BE2C (cell line): ENCODE data around the gene TRPM7.

Source experiments
- DNase-seq: peaks from one replicate; pipeline ENCODE4 v3.0.0-alpha.2; 2020
- H3K27me3 ChIP-seq: fragments of 250-450 bp; sonication (Bioruptor Pico); 2 replicates; pipeline ENCODE4 v1.5.1; 2020; ENCODE audit warnings: mild to moderate bottlenecking
- H3K36me3 ChIP-seq: fragments of 250-450 bp; sonication (Bioruptor Pico); 2 replicates; pipeline ENCODE4 v1.5.1; 2020; ENCODE audit warnings: mild to moderate bottlenecking
- H3K4me1 ChIP-seq: fragments of 250-450 bp; sonication (Bioruptor Pico); 2 replicates; pipeline ENCODE4 v1.5.1; 2020
- H3K4me3 ChIP-seq: 2 replicates; pipeline ENCODE4 v1.5.1; 2011; ENCODE audit warnings: low read depth, low read length
- H3K9me3 ChIP-seq: fragments of 250-450 bp; sonication (Bioruptor Pico); 2 replicates; pipeline ENCODE4 v1.5.1; 2020
- TF ChIP-seq, protein P1 (sequence below): IDR thresholded peaks from 2 replicates; pipeline ENCODE4 v1.5.1; 2012; ENCODE audit warnings: mild to moderate bottlenecking, low read depth, low read length

The TRPM7 gene

DNA sequence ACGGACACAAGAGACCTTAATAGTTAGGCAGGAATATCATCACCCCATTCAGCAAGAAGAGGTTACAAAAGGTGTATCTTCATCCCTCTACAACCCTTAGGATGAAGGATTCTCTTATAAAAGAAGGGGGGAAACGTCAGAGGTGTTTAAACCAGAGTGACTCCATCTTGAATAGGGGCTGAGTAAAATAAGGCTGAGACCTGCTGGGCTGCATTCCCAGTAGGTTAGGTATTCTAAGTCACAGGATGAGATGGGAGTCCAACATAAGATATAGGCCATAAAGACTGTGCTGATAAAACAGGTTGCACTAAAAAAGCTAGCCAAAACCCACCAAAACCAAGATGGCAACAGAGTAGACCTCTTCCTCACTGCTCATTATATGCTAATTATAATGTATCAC is 16.5 kb downstream of the TRPM7 start:
- peaks cover 27% of the 10 kb centered on the region for H3K36me3 ChIP-seq
- H3K4me1 ChIP-seq = no peaks in the 10 kb centered on the region
- no peaks in the 10 kb centered on the region for H3K9me3 ChIP-seq
- no peaks in the 10 kb centered on the region for H3K27me3 ChIP-seq
- H3K4me3 ChIP-seq = no peak overlapping the region
- TF ChIP-seq, protein P1, sequence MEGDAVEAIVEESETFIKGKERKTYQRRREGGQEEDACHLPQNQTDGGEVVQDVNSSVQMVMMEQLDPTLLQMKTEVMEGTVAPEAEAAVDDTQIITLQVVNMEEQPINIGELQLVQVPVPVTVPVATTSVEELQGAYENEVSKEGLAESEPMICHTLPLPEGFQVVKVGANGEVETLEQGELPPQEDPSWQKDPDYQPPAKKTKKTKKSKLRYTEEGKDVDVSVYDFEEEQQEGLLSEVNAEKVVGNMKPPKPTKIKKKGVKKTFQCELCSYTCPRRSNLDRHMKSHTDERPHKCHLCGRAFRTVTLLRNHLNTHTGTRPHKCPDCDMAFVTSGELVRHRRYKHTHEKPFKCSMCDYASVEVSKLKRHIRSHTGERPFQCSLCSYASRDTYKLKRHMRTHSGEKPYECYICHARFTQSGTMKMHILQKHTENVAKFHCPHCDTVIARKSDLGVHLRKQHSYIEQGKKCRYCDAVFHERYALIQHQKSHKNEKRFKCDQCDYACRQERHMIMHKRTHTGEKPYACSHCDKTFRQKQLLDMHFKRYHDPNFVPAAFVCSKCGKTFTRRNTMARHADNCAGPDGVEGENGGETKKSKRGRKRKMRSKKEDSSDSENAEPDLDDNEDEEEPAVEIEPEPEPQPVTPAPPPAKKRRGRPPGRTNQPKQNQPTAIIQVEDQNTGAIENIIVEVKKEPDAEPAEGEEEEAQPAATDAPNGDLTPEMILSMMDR = no peak
- no peak for DNase-seq

DNA sequence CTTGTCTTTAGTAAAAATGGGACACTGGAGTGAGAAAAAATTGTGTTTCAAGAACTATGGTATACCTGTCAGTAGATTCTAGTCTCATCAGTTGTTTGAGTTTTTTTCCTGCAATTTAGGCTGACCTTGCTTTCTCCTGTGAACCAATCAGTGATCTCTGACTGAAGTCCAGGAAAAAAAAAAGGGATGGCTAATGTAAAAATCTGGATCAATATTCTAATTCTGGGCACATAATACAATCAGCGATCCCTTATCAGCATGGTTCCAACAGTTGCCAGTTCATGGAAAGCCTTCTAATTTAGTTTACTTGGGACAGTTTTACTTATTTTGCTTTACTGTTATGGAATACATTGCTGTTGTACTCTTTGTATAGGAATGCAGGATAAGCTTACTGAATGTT is 17.0 kb downstream of the TRPM7 start:
- Histone ChIP-seq H3K36me3 (peaks cover 27% of the 10 kb centered on the region), H3K4me3 (no peak overlapping the region), H3K9me3 (no peaks in the 10 kb centered on the region), H3K4me1 (no peaks in the 10 kb centered on the region), H3K27me3 (no peaks in the 10 kb centered on the region)
- TF ChIP-seq, protein P1 = no peak
- no peak for DNase-seq

DNA sequence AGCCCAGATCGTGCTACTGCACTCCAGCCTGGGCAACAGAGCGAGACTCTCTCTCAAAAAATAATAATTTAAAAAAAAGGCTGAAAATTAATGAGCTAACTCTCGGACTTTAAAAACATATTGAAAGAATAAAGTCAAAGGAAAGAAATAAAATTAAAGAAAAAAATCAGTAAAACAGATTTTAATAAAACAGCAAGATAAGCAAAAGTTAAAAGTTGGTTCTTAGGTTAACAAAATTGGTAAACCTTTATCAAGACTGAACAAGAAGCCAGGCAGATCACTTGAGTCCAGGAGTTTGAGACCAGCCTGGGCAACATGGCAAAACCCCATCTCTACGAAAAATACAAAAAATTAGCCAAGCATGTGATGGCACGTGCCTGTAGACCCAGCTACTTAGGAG is 20.7 kb downstream of the TRPM7 start:
- Histone ChIP-seq H3K4me3 (no peak overlapping the region), H3K4me1 (no peaks in the 10 kb centered on the region), H3K27me3 (no peaks in the 10 kb centered on the region), H3K9me3 (no peaks in the 10 kb centered on the region), H3K36me3 (peaks cover 33% of the 10 kb centered on the region)
- TF ChIP-seq, protein P1 = no peak
- no peak for DNase-seq

DNA sequence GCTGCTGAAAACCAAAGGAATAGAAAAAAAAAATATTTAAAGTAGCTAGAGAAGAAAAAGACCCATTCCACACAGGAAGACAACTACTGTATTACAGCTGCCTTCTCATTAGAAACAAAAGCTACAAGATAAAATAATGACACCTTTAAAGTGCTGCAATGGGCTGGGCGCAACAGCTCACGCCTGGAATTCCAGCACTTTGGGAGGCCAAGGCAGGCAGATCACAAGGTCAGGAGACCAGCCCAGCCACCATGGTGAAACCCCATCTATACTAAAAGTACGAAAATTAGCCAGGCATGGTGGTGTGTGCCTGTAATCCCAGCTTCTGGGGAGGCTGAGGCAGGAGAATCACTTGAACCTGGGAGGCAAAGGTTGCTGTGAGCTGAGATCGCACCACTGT is 31.0 kb downstream of the TRPM7 start:
- H3K4me3 ChIP-seq = no peak overlapping the region
- H3K9me3 ChIP-seq = no peaks in the 10 kb centered on the region
- H3K36me3 ChIP-seq = peaks cover 54% of the 10 kb centered on the region
- no peaks in the 10 kb centered on the region for H3K4me1 ChIP-seq
- no peaks in the 10 kb centered on the region for H3K27me3 ChIP-seq
- TF ChIP-seq, protein P1 = no peak
- no peak for DNase-seq

DNA sequence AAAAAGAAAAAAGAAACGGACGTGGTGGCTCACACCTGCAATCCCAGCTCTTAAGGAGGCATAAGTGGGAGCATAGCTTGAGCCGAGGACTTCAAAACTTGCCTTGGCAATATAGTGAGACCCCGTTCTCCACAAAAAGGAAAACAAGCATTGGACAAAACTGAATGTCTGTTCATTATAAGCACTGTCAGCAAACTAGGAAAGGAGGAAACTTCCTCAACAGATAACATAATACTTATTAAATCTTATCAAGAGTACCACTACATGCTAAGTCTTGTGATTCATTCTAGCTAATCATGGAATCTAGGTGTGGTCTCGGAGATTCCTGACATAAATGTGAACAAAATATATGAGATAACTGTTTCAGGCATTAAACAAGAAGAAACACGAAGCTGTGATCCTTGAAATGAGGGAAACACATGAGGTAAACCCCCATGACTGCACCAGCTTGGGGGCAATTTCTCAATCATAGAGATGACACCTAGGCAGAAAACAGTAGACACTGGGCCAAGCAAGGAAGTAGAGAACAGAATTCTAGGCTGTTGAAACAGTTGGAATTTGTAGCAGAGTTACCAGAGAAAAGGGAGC is 33.3 kb downstream of the TRPM7 start:
- TF ChIP-seq, protein P1 = no peak
- no peak overlapping the region for H3K4me3 ChIP-seq
- no peaks in the 10 kb centered on the region for H3K27me3 ChIP-seq
- no peaks in the 10 kb centered on the region for H3K9me3 ChIP-seq
- peaks cover 56% of the 10 kb centered on the region for H3K36me3 ChIP-seq
- no peak for DNase-seq
- H3K4me1 ChIP-seq = no peaks in the 10 kb centered on the region

DNA sequence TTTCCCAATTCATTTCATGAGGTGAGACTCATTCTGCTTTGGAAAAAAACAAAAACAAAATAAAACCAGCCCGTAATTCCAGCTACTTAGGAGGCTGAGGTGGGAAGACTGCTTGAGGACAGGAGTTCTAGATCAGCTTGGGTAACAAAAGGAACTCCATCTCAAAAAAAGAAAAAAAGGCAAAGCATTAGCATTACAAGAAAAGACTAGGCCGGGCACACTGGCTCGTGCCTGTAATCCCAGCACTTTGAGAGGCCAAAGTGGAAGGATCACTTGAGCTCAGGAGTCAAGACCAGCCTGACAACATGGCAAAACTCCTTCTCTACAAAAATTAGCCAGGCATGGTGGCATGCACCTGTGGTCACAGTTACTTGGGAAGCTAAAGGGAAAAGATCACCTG is 33.9 kb downstream of the TRPM7 start:
- TF ChIP-seq, protein P1 = no peak
- no peak for DNase-seq
- no peak overlapping the region for H3K4me3 ChIP-seq
- H3K27me3 ChIP-seq = no peaks in the 10 kb centered on the region
- no peaks in the 10 kb centered on the region for H3K9me3 ChIP-seq
- H3K36me3 ChIP-seq = peaks cover 57% of the 10 kb centered on the region
- H3K4me1 ChIP-seq = no peaks in the 10 kb centered on the region
